NCI-H748 (cell line): Measurements from ENCODE around the gene PRKAR1A.
"Not testable (repeated sequence)": the region's sequence is repeated elsewhere in the genome, so short reads cannot be mapped to it uniquely, and the experiment has no call there.

Experiments
- DNase-seq: peaks from one replicate; lab custom pipeline; 2025; ENCODE audit not compliant: unreplicated experiment; lab: John Stamatoyannopoulos, UW

PRKAR1A gene

GRCh38 chr17:68512247-68512959 is at the start of gene PRKAR1A:
Gene PRKAR1A, plus strand, starts transcription at chr17:68512430. Its CDS starts 2,970 bp downstream, at chr17:68515400.
- DNase-seq, result peak; percentile 98

DNA sequence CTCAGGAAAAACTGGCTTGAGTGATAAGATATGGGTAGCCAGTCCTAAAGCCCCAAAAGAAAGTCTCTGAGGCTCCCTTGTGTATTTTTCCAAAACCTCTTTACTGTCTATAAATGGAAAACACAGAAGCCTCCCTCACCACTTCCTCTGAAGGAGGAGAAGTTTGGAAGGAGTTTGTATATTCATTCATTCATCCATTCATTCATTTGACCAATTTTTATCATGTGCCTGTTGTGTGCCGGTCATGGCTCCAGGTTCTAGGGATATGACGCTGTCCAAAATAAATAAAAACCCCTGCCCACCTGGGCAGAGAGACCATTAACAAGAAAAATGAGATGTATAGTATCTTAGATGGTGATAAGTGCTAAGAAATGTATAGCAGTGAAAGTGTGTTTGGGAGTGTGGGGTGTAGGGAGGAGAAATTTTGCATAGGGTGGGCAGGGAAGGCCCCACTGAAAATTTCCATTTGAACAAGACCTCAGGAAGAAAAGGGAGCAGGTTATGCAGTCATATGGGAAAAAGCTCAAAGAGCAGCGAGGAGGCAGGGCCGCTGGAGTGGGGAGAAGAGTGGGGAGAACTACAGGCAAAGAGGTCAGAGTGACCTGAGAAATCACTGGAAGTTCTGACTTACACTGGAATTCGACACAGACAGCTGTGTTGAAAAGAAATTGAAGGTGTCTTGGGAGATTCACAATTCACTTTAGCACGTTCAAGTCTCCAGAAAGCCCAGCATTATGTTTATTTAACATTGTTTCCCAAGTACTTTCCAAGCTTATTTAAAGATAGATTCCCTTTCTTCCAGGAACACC is 48.8 kb upstream of the PRKAR1A start:
- no peak for DNase-seq

GRCh38 chr17:68468334-68468733 is 43.9 kb upstream of the PRKAR1A start:
- DNase-seq, result no peak

GRCh38 chr17:68468788-68469187 is 43.4 kb upstream of the PRKAR1A start:
- no peak for DNase-seq

- DNase-seq, result no peak
Measured at GRCh38 chr17:68470961-68471360, 41.3 kb upstream of the PRKAR1A start.

DNA sequence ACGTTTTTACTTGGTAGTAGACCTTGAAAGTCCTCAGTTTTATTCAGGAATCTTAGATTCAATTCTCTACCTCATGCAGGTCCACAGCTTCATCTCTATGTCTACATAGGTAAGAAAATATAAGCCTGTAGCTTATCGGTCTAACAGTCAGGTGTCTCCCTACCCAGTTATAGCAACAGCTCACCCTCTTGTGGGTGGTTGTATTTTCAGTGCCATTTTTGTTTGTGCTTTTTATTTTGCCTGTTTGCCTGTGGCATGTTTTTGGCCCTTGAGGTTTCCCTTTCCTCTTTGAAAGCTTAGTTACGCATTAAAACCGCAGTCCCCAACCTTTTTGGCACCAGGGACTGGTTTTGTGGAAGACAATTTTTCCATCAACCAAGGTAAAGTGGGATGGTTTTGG is 31.3 kb upstream of the PRKAR1A start:
- no peak for DNase-seq

GRCh38 chr17:68482576-68483041 is 29.6 kb upstream of the PRKAR1A start:
- peak; percentile 64 for DNase-seq

- DNase-seq, result no peak
Measured at GRCh38 chr17:68484458-68484857, 27.8 kb upstream of the PRKAR1A start.

- no peak for DNase-seq
Measured at GRCh38 chr17:68489919-68490318, 22.3 kb upstream of the PRKAR1A start.

DNA sequence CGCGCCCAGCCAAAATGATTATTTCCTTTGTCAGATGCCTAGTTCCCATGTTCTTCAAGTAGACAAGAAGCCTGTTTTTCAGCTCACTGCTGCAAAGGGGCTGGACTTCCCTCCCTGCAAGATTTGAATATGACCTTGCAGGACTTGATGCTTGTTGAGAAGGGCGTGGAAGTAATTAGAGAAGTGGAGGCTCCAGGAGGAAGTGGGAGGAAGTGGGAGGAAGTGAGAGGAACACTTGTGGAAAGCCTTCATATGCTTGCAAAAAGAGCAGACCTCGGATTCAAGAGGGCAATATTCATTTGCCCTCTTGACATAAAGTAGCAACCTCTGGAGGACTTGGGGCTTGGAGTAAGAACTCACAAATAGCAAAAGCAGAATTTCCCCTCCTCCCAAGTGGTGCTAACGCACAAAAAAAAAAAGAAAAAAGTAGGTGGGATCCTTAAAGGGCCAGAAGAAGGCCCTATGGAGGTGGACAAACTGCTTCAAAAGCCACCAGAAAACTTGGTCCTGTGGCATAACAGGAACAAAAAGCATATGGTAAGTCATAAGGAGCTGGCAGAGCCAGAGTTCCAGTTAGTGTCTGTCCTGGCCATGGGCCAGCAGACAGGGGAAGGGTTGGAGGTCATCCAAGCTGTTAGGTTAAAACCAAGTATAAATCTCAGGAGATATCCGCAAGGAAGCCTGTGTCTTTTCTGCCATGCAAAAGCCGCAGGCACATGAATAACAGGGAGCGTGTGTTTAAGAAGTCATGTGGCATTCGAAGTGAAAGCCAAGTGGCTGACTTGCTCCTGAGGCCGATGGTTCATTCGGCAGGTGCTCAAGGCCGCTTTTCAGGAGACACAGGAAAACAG is 20.6 kb upstream of the PRKAR1A start:
- DNase-seq, result no peak

GRCh38 chr17:68492394-68493054 is 19.7 kb upstream of the PRKAR1A start:
- DNase-seq, result not testable (repeated sequence)

GRCh38 chr17:68495081-68495480 is 17.1 kb upstream of the PRKAR1A start:
- DNase-seq, result no peak

- no peak for DNase-seq
Measured at GRCh38 chr17:68497885-68498319, 14.3 kb upstream of the PRKAR1A start.

GRCh38 chr17:68498479-68499326 is 13.5 kb upstream of the PRKAR1A start:
- no peak for DNase-seq

DNA sequence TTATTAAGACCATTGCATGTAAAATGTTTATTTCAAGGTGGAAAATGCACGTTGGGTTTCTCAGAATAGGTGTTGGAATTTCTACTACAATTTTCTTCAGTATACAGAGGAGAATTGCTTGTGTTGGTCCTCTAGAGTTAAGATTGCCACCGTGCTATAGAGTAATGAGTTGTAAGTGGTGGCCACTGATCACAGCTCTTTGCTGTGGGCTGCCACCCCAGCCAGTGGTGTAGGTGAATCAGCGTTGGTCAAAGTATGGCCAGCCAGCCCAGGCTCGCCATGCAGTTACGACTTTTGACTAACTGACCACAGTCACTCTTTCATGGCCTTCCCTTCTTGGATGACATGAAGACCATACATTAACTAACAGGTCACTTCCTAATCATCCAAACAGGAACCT is 12.6 kb upstream of the PRKAR1A start:
- no peak for DNase-seq

- no peak for DNase-seq
Measured at GRCh38 chr17:68501074-68501473, 11.2 kb upstream of the PRKAR1A start.

DNA sequence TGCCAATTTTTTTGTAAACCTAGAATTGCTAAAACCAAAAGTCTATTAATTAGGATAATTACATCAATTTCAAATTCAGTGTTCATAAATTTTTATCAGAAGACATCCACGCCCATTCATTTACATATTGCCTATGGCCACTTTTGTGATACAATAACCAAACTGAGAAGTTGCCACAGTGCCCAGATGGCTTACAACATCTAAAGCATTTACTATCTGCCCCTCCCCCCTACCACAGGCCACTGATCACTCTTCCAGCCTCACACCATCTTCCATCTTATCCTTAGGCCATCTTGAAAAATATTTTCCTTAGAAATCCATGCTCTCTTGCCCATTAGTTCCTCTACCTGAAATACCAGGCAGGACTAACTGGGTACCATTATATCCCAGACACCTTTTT is 6.3 kb upstream of the PRKAR1A start:
- no peak for DNase-seq

DNA sequence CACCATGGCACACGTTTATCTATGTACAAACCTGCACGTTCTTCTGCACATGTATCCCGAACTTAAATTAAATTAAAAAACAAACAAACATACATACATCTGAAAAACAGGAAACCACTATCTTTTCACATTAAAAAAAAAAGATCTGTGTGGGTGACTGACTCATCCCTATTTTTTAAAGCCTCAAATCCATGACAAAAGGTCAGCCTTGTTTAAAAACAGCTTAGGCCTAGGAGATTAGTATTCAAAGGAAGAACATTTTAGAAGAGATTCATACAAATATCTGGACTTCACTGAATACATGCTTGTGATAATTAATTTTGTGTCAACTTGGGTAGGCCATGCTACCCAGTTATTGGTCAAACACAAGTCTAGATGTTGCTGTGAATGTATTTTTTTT is 4.7 kb upstream of the PRKAR1A start:
- DNase-seq, result no peak

- DNase-seq, result peak; percentile 62
Measured at GRCh38 chr17:68509141-68510057, 2.8 kb upstream of the PRKAR1A start.
